ENCODE results near the gene TCERG1.
A peak's percentile ranks its signal among the peaks of the same experiment; 100 is the strongest.

The TCERG1 gene

GRCh38 chr5:146426853-146427618 is 20.1 kb upstream of the TCERG1 start:
- Histone ChIP-seq H3K27me3 (ENCODE audit: control insufficient read depth in 1 of 2, insufficient read depth in 2 of 2, low read length in 2 of 2) (peaks cover 0 to 4% of the 10 kb centered on the region in 2 donors), H3K27ac (ENCODE audit: low read depth, low read length) (no peak overlapping the region), H3K9ac (ENCODE audit: low read length) (no peak overlapping the region), H3K4me3 (ENCODE audit: low read depth in 1 of 2, low read length in 2 of 2) (no peak overlapping the region), H3K4me1 (ENCODE audit: insufficient read depth, low read length) (no peaks in the 10 kb centered on the region), H3K9me3 (ENCODE audit: low read length) (no peaks in the 10 kb centered on the region), H3K36me3 (ENCODE audit: insufficient read depth, low read length) (no peaks in the 10 kb centered on the region)

- no peak overlapping the region for H3K9ac ChIP-seq (ENCODE audit: low read length)
- no peak overlapping the region for H3K27ac ChIP-seq (ENCODE audit: low read depth, low read length)
- H3K4me3 ChIP-seq (ENCODE audit: low read depth in 1 of 2, low read length in 2 of 2), result no peak overlapping the region
- H3K27me3 ChIP-seq (ENCODE audit: control insufficient read depth in 1 of 2, insufficient read depth in 2 of 2, low read length in 2 of 2), result peaks cover 0 to 4% of the 10 kb centered on the region in 2 donors
- H3K4me1 ChIP-seq (ENCODE audit: insufficient read depth, low read length), result no peaks in the 10 kb centered on the region
- H3K36me3 ChIP-seq (ENCODE audit: insufficient read depth, low read length), result no peaks in the 10 kb centered on the region
- H3K9me3 ChIP-seq (ENCODE audit: low read length), result no peaks in the 10 kb centered on the region
These were observed 19.5 kb upstream of the TCERG1 start for GRCh38 chr5:146427619-146427997.

GRCh38 chr5:146428658-146429057 is 18.5 kb upstream of the TCERG1 start:
- Histone ChIP-seq H3K36me3 (ENCODE audit: insufficient read depth, low read length) (no peaks in the 10 kb centered on the region), H3K27ac (ENCODE audit: low read depth, low read length) (no peak overlapping the region), H3K27me3 (ENCODE audit: control insufficient read depth in 1 of 2, insufficient read depth in 2 of 2, low read length in 2 of 2) (peaks cover 0 to 4% of the 10 kb centered on the region in 2 donors), H3K4me1 (ENCODE audit: insufficient read depth, low read length) (no peaks in the 10 kb centered on the region), H3K9me3 (ENCODE audit: low read length) (no peaks in the 10 kb centered on the region), H3K4me3 (ENCODE audit: low read depth in 1 of 2, low read length in 2 of 2) (no peak overlapping the region), H3K9ac (ENCODE audit: low read length) (no peak overlapping the region)

GRCh38 chr5:146440353-146440752 is 6.8 kb upstream of the TCERG1 start:
- no peak overlapping the region for H3K4me3 ChIP-seq (ENCODE audit: low read depth in 1 of 2, low read length in 2 of 2)
- no peak overlapping the region for H3K27ac ChIP-seq (ENCODE audit: low read depth, low read length)
- H3K4me1 ChIP-seq (ENCODE audit: insufficient read depth, low read length), result no peaks in the 10 kb centered on the region
- H3K36me3 ChIP-seq (ENCODE audit: insufficient read depth, low read length), result no peaks in the 10 kb centered on the region
- H3K27me3 ChIP-seq (ENCODE audit: control insufficient read depth in 1 of 2, insufficient read depth in 2 of 2, low read length in 2 of 2), result peaks cover 0 to 6% of the 10 kb centered on the region in 2 donors
- no peak overlapping the region for H3K9ac ChIP-seq (ENCODE audit: low read length)
- H3K9me3 ChIP-seq (ENCODE audit: low read length), result no peaks in the 10 kb centered on the region

- H3K27me3 ChIP-seq (ENCODE audit: control insufficient read depth in 1 of 2, insufficient read depth in 2 of 2, low read length in 2 of 2), result peaks cover 0 to 2% of the 10 kb centered on the region in 2 donors
These were observed 6.2 kb upstream of the TCERG1 start for GRCh38 chr5:146440870-146441495.

GRCh38 chr5:146441896-146442295 is 5.2 kb upstream of the TCERG1 start:
- H3K36me3 ChIP-seq (ENCODE audit: insufficient read depth, low read length), result no peaks in the 10 kb centered on the region
- H3K27me3 ChIP-seq (ENCODE audit: control insufficient read depth in 1 of 2, insufficient read depth in 2 of 2, low read length in 2 of 2), result no peaks in the 10 kb centered on the region
- no peak overlapping the region for H3K4me3 ChIP-seq (ENCODE audit: low read depth in 1 of 2, low read length in 2 of 2)
- no peak overlapping the region for H3K27ac ChIP-seq (ENCODE audit: low read depth, low read length)
- H3K9ac ChIP-seq (ENCODE audit: low read length), result no peak overlapping the region
- H3K9me3 ChIP-seq (ENCODE audit: low read length), result no peaks in the 10 kb centered on the region
- H3K4me1 ChIP-seq (ENCODE audit: insufficient read depth, low read length), result no peaks in the 10 kb centered on the region

More at GRCh38 chr5:146440870-146441495, 6.2 kb upstream of the TCERG1 start:
- Histone ChIP-seq H3K4me1 (ENCODE audit: insufficient read depth, low read length) (no peaks in the 10 kb centered on the region), H3K27ac (ENCODE audit: low read depth, low read length) (no peak overlapping the region), H3K9me3 (ENCODE audit: low read length) (no peaks in the 10 kb centered on the region), H3K9ac (ENCODE audit: low read length) (no peak overlapping the region), H3K4me3 (ENCODE audit: low read depth in 1 of 2, low read length in 2 of 2) (no peak overlapping the region), H3K36me3 (ENCODE audit: insufficient read depth, low read length) (no peaks in the 10 kb centered on the region)

- Histone ChIP-seq H3K9ac (ENCODE audit: low read length) (peak overlapping the region; percentile 96), H3K36me3 (ENCODE audit: insufficient read depth, low read length) (no peaks in the 10 kb centered on the region), H3K9me3 (ENCODE audit: low read length) (no peaks in the 10 kb centered on the region), H3K27ac (ENCODE audit: low read depth, low read length) (peak overlapping the region; percentile 99), H3K27me3 (ENCODE audit: control insufficient read depth in 1 of 2, insufficient read depth in 2 of 2, low read length in 2 of 2) (no peaks in the 10 kb centered on the region), H3K4me1 (ENCODE audit: insufficient read depth, low read length) (peaks cover 12% of the 10 kb centered on the region), H3K4me3 (ENCODE audit: low read depth in 1 of 2, low read length in 2 of 2) (peak overlapping the region; percentile 92)
These were observed 724 bp downstream of the TCERG1 start for GRCh38 chr5:146447734-146448380.

- Histone ChIP-seq H3K4me1 (ENCODE audit: insufficient read depth, low read length) (peaks cover 12% of the 10 kb centered on the region), H3K9me3 (ENCODE audit: low read length) (no peaks in the 10 kb centered on the region), H3K36me3 (ENCODE audit: insufficient read depth, low read length) (no peaks in the 10 kb centered on the region), H3K27me3 (ENCODE audit: control insufficient read depth in 1 of 2, insufficient read depth in 2 of 2, low read length in 2 of 2) (no peaks in the 10 kb centered on the region), H3K27ac (ENCODE audit: low read depth, low read length) (no peak overlapping the region), H3K4me3 (ENCODE audit: low read depth in 1 of 2, low read length in 2 of 2) (peak overlapping the region in 1 of 2 donors; percentile 92), H3K9ac (ENCODE audit: low read length) (no peak overlapping the region)
These were observed 1.8 kb downstream of the TCERG1 start for GRCh38 chr5:146448783-146449519.

GRCh38 chr5:146450002-146450401 is 2.9 kb downstream of the TCERG1 start:
- H3K4me1 ChIP-seq (ENCODE audit: insufficient read depth, low read length), result peaks cover 12% of the 10 kb centered on the region
- no peak overlapping the region for H3K27ac ChIP-seq (ENCODE audit: low read depth, low read length)
- no peak overlapping the region for H3K9ac ChIP-seq (ENCODE audit: low read length)
- H3K9me3 ChIP-seq (ENCODE audit: low read length), result no peaks in the 10 kb centered on the region
- H3K36me3 ChIP-seq (ENCODE audit: insufficient read depth, low read length), result no peaks in the 10 kb centered on the region
- H3K27me3 ChIP-seq (ENCODE audit: control insufficient read depth in 1 of 2, insufficient read depth in 2 of 2, low read length in 2 of 2), result no peaks in the 10 kb centered on the region
- no peak overlapping the region for H3K4me3 ChIP-seq (ENCODE audit: low read depth in 1 of 2, low read length in 2 of 2)

- Histone ChIP-seq H3K36me3 (ENCODE audit: insufficient read depth, low read length) (no peaks in the 10 kb centered on the region), H3K9ac (ENCODE audit: low read length) (no peak overlapping the region)
These were observed 4.3 kb downstream of the TCERG1 start for GRCh38 chr5:146451411-146451810.

GRCh38 chr5:146457431-146457830 is 10.3 kb downstream of the TCERG1 start:
- H3K9me3 ChIP-seq (ENCODE audit: low read length), result no peaks in the 10 kb centered on the region
- no peak overlapping the region for H3K4me3 ChIP-seq (ENCODE audit: low read depth in 1 of 2, low read length in 2 of 2)
- no peaks in the 10 kb centered on the region for H3K4me1 ChIP-seq (ENCODE audit: insufficient read depth, low read length)
- no peak overlapping the region for H3K27ac ChIP-seq (ENCODE audit: low read depth, low read length)
- no peak overlapping the region for H3K9ac ChIP-seq (ENCODE audit: low read length)
- H3K27me3 ChIP-seq (ENCODE audit: control insufficient read depth in 1 of 2, insufficient read depth in 2 of 2, low read length in 2 of 2), result no peaks in the 10 kb centered on the region
- H3K36me3 ChIP-seq (ENCODE audit: insufficient read depth, low read length), result peaks cover 29% of the 10 kb centered on the region

More at GRCh38 chr5:146451411-146451810, 4.3 kb downstream of the TCERG1 start:
- no peak overlapping the region for H3K4me3 ChIP-seq (ENCODE audit: low read depth in 1 of 2, low read length in 2 of 2)
- no peak overlapping the region for H3K27ac ChIP-seq (ENCODE audit: low read depth, low read length)
- no peaks in the 10 kb centered on the region for H3K9me3 ChIP-seq (ENCODE audit: low read length)
- no peaks in the 10 kb centered on the region for H3K27me3 ChIP-seq (ENCODE audit: control insufficient read depth in 1 of 2, insufficient read depth in 2 of 2, low read length in 2 of 2)
- peaks cover 12% of the 10 kb centered on the region for H3K4me1 ChIP-seq (ENCODE audit: insufficient read depth, low read length)
